RWPE1 (cell line): ENCODE results near the gene CNKSR1.
"Not testable (repeated sequence)": the region's sequence is repeated elsewhere in the genome, so short reads cannot be mapped to it uniquely, and the experiment has no call there.

Experiments
- CTCF ChIA-PET: fragments of 350-600 bp; sonication (Branson Sonifier 250); formaldehyde crosslinking; extraction: SDS; loops from one replicate; lab custom pipeline; 2021; lab: Yijun Ruan, JAX
- POLR2A ChIA-PET: fragments of 400-600 bp; formaldehyde crosslinking; extraction: SDS; loops from one replicate; lab custom pipeline; 2020; ENCODE audit warnings: antibody characterized with exemption; ENCODE audit not compliant: low non-redundant PET; lab: Yijun Ruan, JAX
- DNase-seq: peaks from one replicate; pipeline ENCODE4 v3.0.0; 2012; ENCODE audit warnings: low spot score
- H3K27ac ChIP-seq: fragments of 450-650 bp; 2 replicates; pipeline ENCODE4 v1.5.1; 2017
- TF ChIP-seq, protein P1 (sequence below): fragments of 450-650 bp; conservative IDR thresholded peaks from 2 replicates; pipeline ENCODE4 v1.5.1; 2017; ENCODE audit warnings: low read depth, mild to moderate bottlenecking

Gene CNKSR1

DNA sequence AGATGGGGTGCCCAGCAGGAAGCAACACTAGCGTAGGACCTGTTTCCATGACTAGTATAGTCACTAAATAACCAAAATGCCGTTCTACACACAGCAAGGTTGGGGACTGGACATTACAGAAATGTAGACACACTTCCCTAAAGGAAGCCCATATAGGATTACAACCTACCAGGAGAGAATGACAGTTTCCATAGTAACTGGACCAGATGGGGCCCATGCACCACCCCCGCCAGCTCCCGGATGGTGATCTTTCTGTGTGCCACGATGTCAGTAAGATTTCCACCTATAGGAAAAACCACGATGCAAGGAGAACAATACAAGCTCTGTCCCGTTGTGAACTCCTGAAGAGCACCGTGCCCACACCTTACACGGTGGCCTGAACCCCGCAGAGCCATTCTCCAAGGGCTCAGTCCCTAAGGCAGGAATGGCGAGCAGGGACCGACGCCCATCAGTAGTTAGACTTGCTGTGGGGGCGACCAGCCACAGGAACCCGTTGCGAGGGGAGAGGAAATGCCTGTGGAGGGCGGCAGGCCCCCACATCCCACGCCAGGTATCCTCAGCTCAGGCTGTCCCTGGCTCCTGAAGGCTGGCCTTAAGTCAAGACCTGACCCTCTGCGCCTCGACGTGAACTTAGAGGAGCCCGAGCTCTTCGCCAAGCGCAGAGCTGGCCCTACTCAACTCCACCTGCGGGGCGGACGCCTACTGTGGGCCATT lies 43.1 kb downstream of the CNKSR1 start:
- POLR2A ChIA-PET = no interaction called here

DNA sequence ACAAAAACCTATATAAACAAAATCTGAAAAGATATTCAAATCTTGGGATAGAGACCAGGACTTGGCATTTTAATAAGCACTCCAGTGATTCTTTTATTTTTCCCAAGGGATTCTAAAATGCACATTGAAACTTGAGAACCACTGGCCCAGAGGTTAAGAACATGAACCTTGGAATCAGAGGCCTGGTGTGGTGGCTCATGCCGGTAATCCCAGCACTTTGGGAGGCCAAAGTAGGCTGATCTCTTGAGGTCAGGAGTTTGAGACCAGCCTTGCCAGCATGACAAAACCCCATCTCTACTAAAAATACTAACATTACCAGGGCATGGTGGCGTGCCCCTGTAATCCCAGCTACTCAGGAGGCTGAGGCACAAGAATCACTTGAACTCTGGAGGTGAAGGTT lies 43.8 kb downstream of the CNKSR1 start:
- no peak for DNase-seq
- ChIA-PET CTCF (interaction anchor here (0.5 kb wide), 1 partner anchor 25 kb away, joined by 3 read pairs; no protein-coding TSS in a partner anchor), POLR2A (no interaction called here)
- TF ChIP-seq, protein P1, sequence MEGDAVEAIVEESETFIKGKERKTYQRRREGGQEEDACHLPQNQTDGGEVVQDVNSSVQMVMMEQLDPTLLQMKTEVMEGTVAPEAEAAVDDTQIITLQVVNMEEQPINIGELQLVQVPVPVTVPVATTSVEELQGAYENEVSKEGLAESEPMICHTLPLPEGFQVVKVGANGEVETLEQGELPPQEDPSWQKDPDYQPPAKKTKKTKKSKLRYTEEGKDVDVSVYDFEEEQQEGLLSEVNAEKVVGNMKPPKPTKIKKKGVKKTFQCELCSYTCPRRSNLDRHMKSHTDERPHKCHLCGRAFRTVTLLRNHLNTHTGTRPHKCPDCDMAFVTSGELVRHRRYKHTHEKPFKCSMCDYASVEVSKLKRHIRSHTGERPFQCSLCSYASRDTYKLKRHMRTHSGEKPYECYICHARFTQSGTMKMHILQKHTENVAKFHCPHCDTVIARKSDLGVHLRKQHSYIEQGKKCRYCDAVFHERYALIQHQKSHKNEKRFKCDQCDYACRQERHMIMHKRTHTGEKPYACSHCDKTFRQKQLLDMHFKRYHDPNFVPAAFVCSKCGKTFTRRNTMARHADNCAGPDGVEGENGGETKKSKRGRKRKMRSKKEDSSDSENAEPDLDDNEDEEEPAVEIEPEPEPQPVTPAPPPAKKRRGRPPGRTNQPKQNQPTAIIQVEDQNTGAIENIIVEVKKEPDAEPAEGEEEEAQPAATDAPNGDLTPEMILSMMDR = no peak
- H3K27ac ChIP-seq = no peak overlapping the region

More for the DNA sequence above, 43.1 kb downstream of the CNKSR1 start:
- CTCF ChIA-PET = interaction anchor here (0.5 kb wide), 1 partner anchor 24 kb away, joined by 3 read pairs; no protein-coding TSS in a partner anchor
- TF ChIP-seq, protein P1 = no peak
- DNase-seq = no peak
- no peak overlapping the region for H3K27ac ChIP-seq

DNA sequence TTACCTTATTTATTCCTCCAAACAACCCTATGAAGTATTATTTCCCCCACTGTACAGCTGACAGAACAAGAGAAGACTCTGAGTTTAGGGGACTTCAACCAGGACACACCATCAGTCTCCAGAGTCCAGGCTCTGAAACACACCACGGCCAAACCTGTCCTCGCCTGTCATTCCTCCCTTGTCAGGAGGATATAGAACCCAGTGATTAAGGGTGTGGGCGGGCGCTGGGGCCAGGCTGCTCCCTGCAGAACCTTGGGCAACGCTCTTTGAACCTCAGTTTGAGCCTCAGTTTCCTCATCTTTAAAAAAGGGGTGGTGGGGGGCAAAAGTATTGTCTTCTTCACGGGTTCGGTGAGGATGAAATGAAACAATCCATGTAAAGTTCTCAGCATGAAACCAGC lies 47.3 kb downstream of the CNKSR1 start:
- DNase-seq = no peak
- ChIA-PET CTCF (interaction anchor here (0.7 kb wide), 1 partner anchor 1030 kb away, joined by 3 read pairs; no protein-coding TSS in a partner anchor), POLR2A (no interaction called here)
- TF ChIP-seq, protein P1 = no peak
- no peak overlapping the region for H3K27ac ChIP-seq

DNA sequence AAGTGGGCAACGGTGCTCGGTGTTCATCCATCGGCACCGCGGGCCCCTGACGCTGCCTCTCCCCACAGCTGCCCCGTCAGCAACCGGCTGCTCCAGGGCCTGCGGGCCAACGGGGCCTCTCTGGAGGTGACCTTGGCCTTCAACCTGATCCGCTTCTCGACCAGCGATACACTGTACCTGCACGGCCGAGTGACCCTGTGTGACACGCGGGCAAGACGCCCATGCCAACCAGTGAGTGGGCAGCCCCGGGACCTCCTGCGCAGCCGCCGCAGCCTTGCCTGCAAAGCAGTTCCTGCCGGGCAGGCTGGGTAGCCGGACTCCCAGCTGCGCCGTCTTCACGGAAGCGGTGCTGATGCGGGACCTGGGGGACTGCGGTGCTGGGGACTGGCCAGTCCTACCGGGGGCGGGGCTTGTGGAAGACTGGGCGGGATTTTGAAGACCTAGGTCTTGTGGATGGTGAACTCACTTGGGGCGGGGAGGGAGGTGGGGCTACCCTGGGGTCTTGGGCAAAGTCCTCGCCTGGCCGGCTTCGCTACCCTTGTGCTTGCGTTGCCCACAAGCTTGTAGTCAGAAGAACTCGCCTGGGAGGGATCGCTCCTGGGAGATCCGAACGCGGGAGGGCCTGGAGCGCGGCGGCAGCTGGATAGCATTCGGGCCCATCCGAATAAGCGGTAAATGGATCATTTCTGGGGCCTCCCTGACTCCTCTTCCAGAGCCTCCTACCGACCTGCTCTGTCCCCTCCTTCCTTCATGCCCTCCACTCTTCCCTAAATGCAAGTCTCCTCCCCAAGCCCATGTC lies 47.9 kb downstream of the CNKSR1 start:
- POLR2A ChIA-PET = no interaction called here
- CTCF ChIA-PET = interaction anchor here (0.6 kb wide), 3 partner anchors 8 to 96 kb away, joined by 3 read pairs; no protein-coding TSS in a partner anchor
- DNase-seq = no peak
- TF ChIP-seq, protein P1 = no peak
- H3K27ac ChIP-seq = no peak overlapping the region

DNA sequence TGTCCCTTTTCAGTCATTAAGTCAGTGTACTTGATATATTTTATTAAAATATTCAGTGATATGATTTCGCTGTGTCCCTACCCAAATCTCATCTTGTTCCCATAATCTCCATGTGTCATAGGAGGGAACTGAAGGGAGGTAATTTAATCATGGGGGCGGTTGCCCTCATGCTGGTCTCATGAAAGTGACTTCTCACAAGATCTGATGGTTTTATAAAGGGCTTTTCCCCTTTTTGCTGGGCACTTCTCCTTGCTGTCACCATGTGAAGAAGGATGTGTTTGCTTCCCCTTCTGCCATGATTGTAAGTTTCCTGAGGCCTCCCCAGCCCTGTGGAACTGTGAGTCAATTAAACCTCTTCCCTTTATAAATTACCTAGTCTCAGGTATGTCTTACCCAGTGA lies 53.4 kb downstream of the CNKSR1 start:
- H3K27ac ChIP-seq, DNase-seq, POLR2A ChIA-PET: not testable (repeated sequence)
- CTCF ChIA-PET = interaction anchor here (1.2 kb wide), 1 partner anchor 61 kb away, joined by 4 read pairs; the partner anchor contains the start of gene ZNF593

DNA sequence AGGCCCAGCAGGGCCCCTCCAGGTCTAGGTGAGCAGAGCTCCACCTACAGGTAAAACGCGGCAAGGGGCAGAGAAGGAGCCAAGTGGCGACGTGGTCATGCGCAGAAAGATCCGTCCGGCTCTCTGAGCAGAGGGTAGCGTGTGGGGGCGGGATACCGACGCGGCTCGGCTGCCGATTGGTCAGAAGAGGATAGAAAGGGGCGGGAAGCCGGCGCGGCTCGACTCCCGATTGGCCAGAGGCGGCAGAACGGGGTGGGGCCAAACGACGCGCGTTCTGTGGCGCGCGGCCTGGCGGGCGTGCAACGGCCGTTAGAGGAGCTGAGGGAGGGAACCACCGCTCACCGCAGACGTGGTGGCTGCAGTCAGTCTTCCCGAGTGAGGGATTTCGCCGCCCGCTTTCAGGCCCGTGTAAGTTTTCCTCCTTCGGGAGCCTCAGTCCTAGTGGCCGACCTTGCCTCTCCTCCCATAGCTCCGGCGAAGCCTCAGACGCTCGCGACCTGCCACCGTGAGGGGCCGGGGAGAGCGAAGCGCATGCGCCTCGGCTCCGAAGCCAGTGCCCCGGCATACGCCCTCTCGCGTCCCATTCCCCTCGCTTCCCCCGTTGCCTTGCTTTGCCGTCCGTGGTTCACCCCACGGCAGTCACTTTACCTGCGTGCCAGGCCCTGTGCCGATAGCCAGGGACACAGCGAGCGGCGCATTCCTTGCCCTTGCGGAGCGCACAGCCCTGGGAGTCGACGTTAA lies 56.8 kb downstream of the CNKSR1 start, which contains the start of gene CEP85:
Gene CEP85 (plus strand): TSS at position 298 of the 741 bp plus-strand sequence. CDS start 5,584 bp downstream, outside the sequence.
- DNase-seq = peak; percentile 100
- ChIA-PET POLR2A (interaction anchor here (0.5 to 1.0 kb wide), 3 partner anchors 14 to 107 kb away, joined by 3 to 5 read pairs (median 3); partner anchors contain the start of gene C1orf232), CTCF (interaction anchor here (0.5 to 2.4 kb wide), 21 partner anchors 9 to 320 kb away, joined by 3 to 15 read pairs (median 4); partner anchors contain the start of genes CATSPER4, CNKSR1, ZNF593 and ZNF593OS)
- peak within 1 kb of the TSS; percentile 86 for H3K27ac ChIP-seq
- TF ChIP-seq, protein P1 = peak; percentile 91
